Ascending aorta (tissue), 2 donors: Measurements from ENCODE around the gene CIDEB. TPM values are rescaled to one million over a fixed set of nuclear protein-coding genes. Genes with fewer than 3 reads are reported as not detected.

Source experiments
- DNase-seq, 2 donors: peaks; one replicate each; pipeline ENCODE4 v3.0.0-alpha.2; 2019; ENCODE audit warnings: low spot score in 2 of 2
- H3K27ac ChIP-seq, 2 donors: fragments of 200-600 bp; sonication (generic); one replicate each; pipeline ENCODE4 v1.5.1; 2016 to 2017; ENCODE audit warnings: mild to moderate bottlenecking in 1 of 2
- H3K27me3 ChIP-seq: fragments of 200-600 bp; sonication (generic); one replicate; pipeline ENCODE4 v1.5.1; 2017
- H3K36me3 ChIP-seq, 2 donors: fragments of 200-600 bp; sonication (generic); one replicate each; pipeline ENCODE4 v1.5.1; 2016
- H3K4me1 ChIP-seq, 2 donors: fragments of 200-600 bp; sonication (generic); one replicate each; pipeline ENCODE4 v1.5.1; 2016 to 2017; ENCODE audit warnings: mild to moderate bottlenecking in 1 of 2
- H3K4me3 ChIP-seq, 2 donors: fragments of 200-600 bp; sonication (generic); one replicate each; pipeline ENCODE4 v1.5.1; 2016 to 2017; ENCODE audit warnings: mild to moderate bottlenecking in 1 of 2
- H3K9me3 ChIP-seq, 2 donors: fragments of 200-600 bp; sonication (generic); one replicate each; pipeline ENCODE4 v1.5.1; 2016
- intact Hi-C: fragments of 100-400 bp; cut with DNase I; formaldehyde crosslinking; loops from one replicate; pipeline ENCODE4 v1.15.1; 2023
- total RNA-seq: library from RNA; depleted of rRNA; stranded (reverse); fragments of >200 nt; gene quantifications from one replicate; pipeline ENCODE4 v1.1.0, GENCODE V29; 2016
- TF ChIP-seq, protein P1 (sequence below), 3 experiments: fragments of 200-600 bp in 2 of 3; fragments of 450-650 bp in 1 of 3; sonication (generic) in 2 of 3; IDR thresholded peaks; one replicate each; pipeline ENCODE4 v1.5.1; 2016 to 2019; ENCODE audit warnings: antibody characterized with exemption in 3 of 3, mild to moderate bottlenecking in 1 of 3, moderate library complexity in 1 of 3

CIDEB gene
- total RNA-seq, 1 donor from 2014 or later, result 72.8 TPM

DNA sequence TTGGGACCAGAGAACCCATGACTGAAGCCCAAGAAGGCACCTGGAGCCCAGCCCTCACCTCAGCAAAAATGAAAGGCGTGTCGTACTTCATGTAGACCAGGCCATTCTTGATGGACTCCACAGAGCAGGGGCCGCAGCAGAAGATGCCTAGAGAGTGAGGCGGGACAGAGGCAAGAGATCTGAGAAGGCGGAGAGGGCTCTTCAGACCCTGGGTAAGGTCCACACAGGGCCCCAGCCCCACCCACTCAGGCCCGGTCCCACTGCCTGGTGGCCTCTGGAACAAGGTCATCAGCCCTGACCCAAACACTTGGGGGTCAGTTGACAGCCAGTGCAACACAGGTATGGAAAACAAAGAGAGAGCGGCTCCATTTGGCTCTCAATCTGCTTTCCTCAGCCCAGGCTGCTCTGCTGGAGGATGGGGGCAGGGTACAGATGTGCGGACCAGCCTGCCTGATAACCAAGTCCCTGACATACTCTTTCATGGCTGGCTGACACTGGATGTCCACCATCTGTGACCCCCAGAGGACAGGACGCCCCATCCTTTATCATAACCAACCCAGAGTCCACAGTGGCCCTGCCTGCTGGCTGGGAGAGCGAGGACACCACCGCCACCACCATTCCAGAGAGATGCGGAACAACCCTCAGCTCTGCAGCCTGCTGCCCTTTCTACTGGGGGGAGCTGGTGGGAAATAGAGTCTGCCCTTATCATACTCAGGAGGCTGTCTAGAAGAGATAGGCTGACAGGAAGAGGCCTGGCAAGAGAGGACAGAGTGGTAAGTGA, 51.7 kb downstream of the CIDEB start:
- intact Hi-C loops, result no loop called here
- DNase-seq, result no peak
- no peaks in the 10 kb centered on the region for H3K36me3 ChIP-seq

DNA sequence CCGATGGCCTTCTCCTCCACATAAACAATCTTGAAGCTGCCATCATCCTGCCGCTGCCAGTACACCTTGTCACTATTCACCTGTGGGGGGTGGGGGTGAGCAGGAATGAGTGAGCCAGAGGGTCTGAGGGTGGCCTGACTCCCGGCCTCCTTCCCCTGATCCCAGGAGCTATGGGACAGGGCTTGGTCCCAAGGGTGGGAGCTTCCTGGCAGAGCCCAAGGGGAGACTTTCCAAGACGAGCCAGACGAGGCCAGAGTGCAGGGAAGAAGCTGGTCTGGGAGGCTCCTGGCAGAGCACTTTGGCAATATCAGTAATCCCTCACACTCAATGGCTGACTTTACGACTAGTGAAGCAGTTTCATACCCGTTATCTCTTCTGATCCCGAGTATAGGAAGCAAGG, 52.3 kb downstream of the CIDEB start:
- Histone ChIP-seq H3K9me3 (no peaks in the 10 kb centered on the region), H3K4me3 (no peak overlapping the region), H3K27ac (no peak overlapping the region), H3K27me3 (no peaks in the 10 kb centered on the region), H3K36me3 (no peaks in the 10 kb centered on the region), H3K4me1 (no peaks in the 10 kb centered on the region)
- TF ChIP-seq, protein P1, sequence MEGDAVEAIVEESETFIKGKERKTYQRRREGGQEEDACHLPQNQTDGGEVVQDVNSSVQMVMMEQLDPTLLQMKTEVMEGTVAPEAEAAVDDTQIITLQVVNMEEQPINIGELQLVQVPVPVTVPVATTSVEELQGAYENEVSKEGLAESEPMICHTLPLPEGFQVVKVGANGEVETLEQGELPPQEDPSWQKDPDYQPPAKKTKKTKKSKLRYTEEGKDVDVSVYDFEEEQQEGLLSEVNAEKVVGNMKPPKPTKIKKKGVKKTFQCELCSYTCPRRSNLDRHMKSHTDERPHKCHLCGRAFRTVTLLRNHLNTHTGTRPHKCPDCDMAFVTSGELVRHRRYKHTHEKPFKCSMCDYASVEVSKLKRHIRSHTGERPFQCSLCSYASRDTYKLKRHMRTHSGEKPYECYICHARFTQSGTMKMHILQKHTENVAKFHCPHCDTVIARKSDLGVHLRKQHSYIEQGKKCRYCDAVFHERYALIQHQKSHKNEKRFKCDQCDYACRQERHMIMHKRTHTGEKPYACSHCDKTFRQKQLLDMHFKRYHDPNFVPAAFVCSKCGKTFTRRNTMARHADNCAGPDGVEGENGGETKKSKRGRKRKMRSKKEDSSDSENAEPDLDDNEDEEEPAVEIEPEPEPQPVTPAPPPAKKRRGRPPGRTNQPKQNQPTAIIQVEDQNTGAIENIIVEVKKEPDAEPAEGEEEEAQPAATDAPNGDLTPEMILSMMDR (IDR thresholded peaks at IDR 0.05), result no peak
- DNase-seq, result no peak
- intact Hi-C loops, result no loop called here

More for the DNA sequence above, 51.7 kb downstream of the CIDEB start:
- TF ChIP-seq, protein P1 (IDR thresholded peaks at IDR 0.05), result no peak
- no peak overlapping the region for H3K4me3 ChIP-seq
- H3K4me1 ChIP-seq, result no peaks in the 10 kb centered on the region
- H3K27ac ChIP-seq, result no peak overlapping the region
- H3K9me3 ChIP-seq, result no peaks in the 10 kb centered on the region
- no peaks in the 10 kb centered on the region for H3K27me3 ChIP-seq

Other genes starting within 250 kb of the CIDEB start
- gene CPNE6, start 236.4 kb downstream of the CIDEB start, total RNA-seq, result not detected
- 26.1 TPM for gene PCK2, start 213.7 kb downstream of the CIDEB start, total RNA-seq
- 52.3 TPM for gene DCAF11, start 193.2 kb downstream of the CIDEB start, total RNA-seq
- gene NRL, start 193.0 kb downstream of the CIDEB start, total RNA-seq, result not detected
- gene FITM1, start 177.3 kb downstream of the CIDEB start, total RNA-seq, result not detected
- 55.5 TPM for gene PSME1, start 171.8 kb downstream of the CIDEB start, total RNA-seq
- 3.4 TPM for gene EMC9, start 166.4 kb downstream of the CIDEB start, total RNA-seq
- gene PSME2, start 161.4 kb downstream of the CIDEB start, total RNA-seq, result 100 TPM
- 182 TPM for gene RNF31, start 160.5 kb downstream of the CIDEB start, total RNA-seq
- 24.7 TPM for gene IRF9, start 146.7 kb downstream of the CIDEB start, total RNA-seq
- gene REC8, start 135.9 kb downstream of the CIDEB start, total RNA-seq, result 9.6 TPM
- gene IPO4, start 119.2 kb downstream of the CIDEB start, total RNA-seq, result 140 TPM
- gene TM9SF1, start 112.5 kb downstream of the CIDEB start, total RNA-seq, result 86.5 TPM
- gene TSSK4, start 102.3 kb downstream of the CIDEB start, total RNA-seq, result not detected
- gene CHMP4A, start 94.5 kb downstream of the CIDEB start, total RNA-seq, result 27.0 TPM
- 58.8 TPM for gene MDP1, start 91.9 kb downstream of the CIDEB start, total RNA-seq
- 72.8 TPM for gene NEDD8, start 75.6 kb downstream of the CIDEB start, total RNA-seq
- 37.5 TPM for gene GMPR2, start 75.0 kb downstream of the CIDEB start, total RNA-seq
- gene TINF2, start 65.4 kb downstream of the CIDEB start, total RNA-seq, result 70.0 TPM
- gene TGM1, start 44.8 kb downstream of the CIDEB start, total RNA-seq, result 1.7 TPM
- 54.9 TPM for gene RABGGTA, start 36.4 kb downstream of the CIDEB start, total RNA-seq
- gene DHRS1, start 8.2 kb downstream of the CIDEB start, total RNA-seq, result 100 TPM
- gene NOP9, start 8.1 kb downstream of the CIDEB start, total RNA-seq, result 33.5 TPM
- 3.0 TPM for gene LTB4R2, start 2.2 kb upstream of the CIDEB start, total RNA-seq
- gene LTB4R, start 3.5 kb upstream of the CIDEB start, total RNA-seq, result 3.6 TPM
- 143 TPM for gene ADCY4, start 27.1 kb upstream of the CIDEB start, total RNA-seq
- gene RIPK3, start 32.0 kb upstream of the CIDEB start, total RNA-seq, result 2.3 TPM
- gene NFATC4, start 60.2 kb upstream of the CIDEB start, total RNA-seq, result 58.9 TPM
- gene NYNRIN, start 91.0 kb upstream of the CIDEB start, total RNA-seq, result 23.1 TPM
- 2.2 TPM for gene CBLN3, start 121.7 kb upstream of the CIDEB start, total RNA-seq
- 70.4 TPM for gene KHNYN, start 122.0 kb upstream of the CIDEB start, total RNA-seq
- 98.3 TPM for gene SDR39U1, start 134.8 kb upstream of the CIDEB start, total RNA-seq
- gene CMA1, start 200.3 kb upstream of the CIDEB start, total RNA-seq, result not detected